HAP-1 (cell line): ENCODE measurements around the gene QDPR.

ENCODE experiments used
- DNase-seq, 2 experiments: peaks; one replicate each; pipeline ENCODE4 v3.0.0-alpha.2; 2016 to 2020; ENCODE audit warnings: low spot score in 2 of 2
- H3K27me3 ChIP-seq: fragments of 250-450 bp; sonication (Bioruptor Pico); 2 replicates; pipeline ENCODE4 v1.5.1; 2020; ENCODE audit warnings: low read depth, mild to moderate bottlenecking, moderate library complexity
- H3K36me3 ChIP-seq: fragments of 250-450 bp; sonication (Bioruptor Pico); replicated peaks from 2 replicates; pipeline ENCODE4 v1.5.1; 2020; ENCODE audit warnings: mild to moderate bottlenecking
- H3K4me1 ChIP-seq: fragments of 250-450 bp; sonication (Bioruptor Pico); 2 replicates; pipeline ENCODE4 v1.5.1; 2020; ENCODE audit warnings: mild to moderate bottlenecking
- H3K4me3 ChIP-seq: fragments of 250-450 bp; sonication (Bioruptor Pico); 2 replicates; pipeline ENCODE4 v1.5.1; 2020; ENCODE audit warnings: mild to moderate bottlenecking, moderate library complexity
- H3K9me3 ChIP-seq: fragments of 250-450 bp; sonication (Bioruptor Pico); 2 replicates; pipeline ENCODE4 v1.5.1; 2020; ENCODE audit warnings: mild to moderate bottlenecking, moderate library complexity
- in situ Hi-C: fragments of 300-500 bp; cut with MboI; formaldehyde crosslinking; loops from 3 replicates; pipeline ENCODE4 v1.14.3; 2020; ENCODE audit warnings: low sequenced_read_pairs, inconsistent platforms, mixed read lengths

QDPR gene

DNA sequence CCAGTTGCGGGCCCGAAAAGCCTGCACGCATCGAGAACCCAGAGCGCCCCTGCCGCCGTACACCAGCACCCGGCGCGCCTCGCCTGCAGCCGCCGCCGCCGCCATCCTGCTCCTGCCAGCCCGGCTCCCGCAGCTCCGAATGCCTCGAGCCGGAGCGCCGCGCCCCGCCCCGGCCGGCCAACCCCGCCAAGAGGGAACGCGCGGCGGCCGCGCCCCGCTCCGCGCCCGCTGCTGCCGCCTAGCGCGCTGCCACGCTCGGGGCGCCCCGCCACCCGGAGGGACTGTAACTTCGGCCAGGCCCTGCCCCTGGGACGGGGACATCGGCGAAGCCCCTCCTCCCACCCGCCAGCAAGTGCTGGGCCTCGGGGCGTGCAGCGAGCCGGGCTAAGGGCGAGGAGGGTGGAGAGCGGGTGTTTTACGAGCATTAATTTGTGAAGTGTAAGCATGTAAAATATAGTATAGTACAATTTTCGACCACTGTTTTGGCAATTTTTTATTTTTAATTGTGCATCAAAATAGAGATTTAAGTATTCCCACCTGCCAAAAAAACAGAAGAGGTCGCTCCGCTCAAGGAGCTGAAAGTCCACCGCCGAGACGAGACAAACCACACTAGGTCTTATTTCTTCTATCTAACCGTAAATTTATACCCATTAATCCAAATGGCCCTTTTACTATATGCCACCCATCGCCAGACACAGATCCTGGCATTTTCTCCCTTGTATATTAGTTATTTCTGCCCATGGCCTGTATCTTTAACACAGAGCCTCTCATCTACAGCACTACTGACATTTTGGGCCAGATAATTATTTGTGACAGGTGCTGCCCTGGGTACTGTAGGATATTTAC, at the start of gene QDPR:
TSS of gene QDPR (minus strand) at position 141 of the 846 bp plus-strand sequence. CDS start at position 105, 36 bp downstream.
- Histone ChIP-seq H3K4me3 (peak within 1 kb of the TSS; percentile 60), H3K27me3 (no peaks in the 10 kb centered on the region), H3K36me3 (peaks cover 20% of the 10 kb centered on the region), H3K9me3 (no peaks in the 10 kb centered on the region), H3K4me1 (peaks cover 17% of the 10 kb centered on the region)
- DNase-seq, result peak; percentile 79 to 93
- in situ Hi-C loops, result no loop called here

DNA sequence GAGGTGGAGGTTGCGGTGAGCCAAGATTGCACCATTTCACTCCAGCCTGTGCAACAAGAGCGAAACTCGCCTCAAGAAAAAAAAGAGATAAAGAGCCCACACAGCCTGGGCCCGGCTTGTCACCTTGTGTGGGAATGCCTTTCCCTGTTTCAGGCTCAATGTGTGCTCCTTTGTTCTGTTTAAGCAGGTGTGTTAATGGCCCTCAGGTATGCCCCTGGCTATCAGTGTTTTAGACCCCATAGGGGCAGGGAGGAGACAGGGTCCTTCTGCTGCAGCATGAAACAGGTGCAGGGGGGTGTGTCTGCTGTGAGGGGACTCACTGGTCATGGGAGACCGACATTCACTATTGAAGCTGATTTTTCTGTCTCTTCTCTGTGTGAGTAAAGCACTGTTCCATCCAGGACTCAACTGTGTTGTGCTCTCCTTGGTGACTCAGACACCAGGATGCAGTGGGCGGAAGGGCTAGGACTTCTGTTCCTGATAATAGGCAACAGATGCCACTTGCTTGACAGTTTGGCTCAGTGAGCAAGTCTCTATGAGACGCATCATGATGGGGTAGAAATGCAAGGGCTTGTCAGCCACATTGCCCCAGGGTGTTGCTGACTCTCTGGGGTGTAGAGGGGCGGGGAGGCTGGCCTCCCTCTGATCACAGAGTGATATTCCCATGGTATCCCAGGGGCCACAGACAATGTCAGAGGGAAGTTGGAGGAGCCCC, 49.5 kb upstream of the QDPR start:
- Histone ChIP-seq H3K4me1 (no peaks in the 10 kb centered on the region), H3K4me3 (no peak overlapping the region), H3K36me3 (no peaks in the 10 kb centered on the region), H3K27me3 (no peaks in the 10 kb centered on the region), H3K9me3 (no peaks in the 10 kb centered on the region)
- in situ Hi-C loops, result no loop called here
- DNase-seq, result no peak

- no peaks in the 10 kb centered on the region for H3K36me3 ChIP-seq
- DNase-seq, result no peak
- no peaks in the 10 kb centered on the region for H3K4me1 ChIP-seq
- in situ Hi-C loops, result no loop called here
- no peaks in the 10 kb centered on the region for H3K27me3 ChIP-seq
- no peak overlapping the region for H3K4me3 ChIP-seq
- H3K9me3 ChIP-seq, result no peaks in the 10 kb centered on the region
These were observed 48.3 kb upstream of the QDPR start for GRCh38 chr4:17560065-17560673.

DNA sequence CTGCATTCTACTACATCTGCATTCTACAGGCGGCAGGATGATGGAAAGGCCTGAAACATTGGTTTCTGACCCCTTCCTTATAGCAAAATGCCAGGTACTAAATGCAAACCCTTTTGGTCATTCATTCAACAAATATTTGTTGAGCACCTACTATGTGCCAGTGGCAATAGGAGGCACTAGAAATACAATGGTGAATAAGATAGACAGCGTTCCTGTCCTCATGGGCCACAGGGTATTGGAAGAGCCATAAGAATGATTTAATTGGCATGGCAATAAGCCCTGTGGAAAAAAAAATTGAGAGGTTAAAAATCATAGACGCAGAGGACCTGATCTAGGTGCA, 47.8 kb upstream of the QDPR start:
- DNase-seq, result no peak
- no peak overlapping the region for H3K4me3 ChIP-seq
- H3K36me3 ChIP-seq, result no peaks in the 10 kb centered on the region
- H3K27me3 ChIP-seq, result no peaks in the 10 kb centered on the region
- H3K4me1 ChIP-seq, result no peaks in the 10 kb centered on the region
- in situ Hi-C loops, result no loop called here
- no peaks in the 10 kb centered on the region for H3K9me3 ChIP-seq

GRCh38 chr4:17558941-17559708, 47.2 kb upstream of the QDPR start:
- no peaks in the 10 kb centered on the region for H3K9me3 ChIP-seq
- no peaks in the 10 kb centered on the region for H3K27me3 ChIP-seq
- no peak for DNase-seq
- H3K4me3 ChIP-seq, result no peak overlapping the region
- in situ Hi-C loops, result no loop called here
- H3K4me1 ChIP-seq, result no peaks in the 10 kb centered on the region
- H3K36me3 ChIP-seq, result no peaks in the 10 kb centered on the region

- in situ Hi-C loops, result no loop called here
These were observed 46.0 kb upstream of the QDPR start for GRCh38 chr4:17557880-17558279.

GRCh38 chr4:17556498-17556897, 44.6 kb upstream of the QDPR start:
- H3K4me1 ChIP-seq, result no peaks in the 10 kb centered on the region
- H3K4me3 ChIP-seq, result no peak overlapping the region
- H3K36me3 ChIP-seq, result no peaks in the 10 kb centered on the region
- H3K27me3 ChIP-seq, result no peaks in the 10 kb centered on the region
- no peaks in the 10 kb centered on the region for H3K9me3 ChIP-seq
- in situ Hi-C loops, result no loop called here
- no peak for DNase-seq

More at GRCh38 chr4:17557880-17558279, 46.0 kb upstream of the QDPR start:
- Histone ChIP-seq H3K4me3 (no peak overlapping the region), H3K27me3 (no peaks in the 10 kb centered on the region), H3K36me3 (no peaks in the 10 kb centered on the region), H3K4me1 (no peaks in the 10 kb centered on the region), H3K9me3 (no peaks in the 10 kb centered on the region)
- no peak for DNase-seq

DNA sequence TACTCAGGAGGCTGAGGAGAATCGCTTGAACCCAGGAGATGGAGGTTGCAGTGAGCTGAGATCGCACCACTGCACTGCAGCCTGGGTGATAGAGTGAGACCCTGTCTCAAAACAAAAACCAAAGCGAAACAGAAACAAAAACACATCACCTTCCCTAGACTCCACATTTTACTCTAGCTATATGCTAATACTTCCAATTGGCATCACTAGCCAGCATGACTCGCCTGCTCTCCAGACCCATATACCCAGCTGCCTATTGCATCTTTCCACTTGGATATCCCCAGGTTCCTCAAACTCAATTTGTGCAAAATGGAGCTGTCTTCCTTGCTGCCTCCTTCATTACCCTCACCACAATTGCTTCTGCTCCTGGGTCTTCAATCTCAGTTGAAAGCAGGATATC, 42.7 kb upstream of the QDPR start:
- H3K4me3 ChIP-seq, result no peak overlapping the region
- no peaks in the 10 kb centered on the region for H3K27me3 ChIP-seq
- in situ Hi-C loops, result no loop called here
- no peaks in the 10 kb centered on the region for H3K36me3 ChIP-seq
- no peaks in the 10 kb centered on the region for H3K4me1 ChIP-seq
- no peak for DNase-seq
- H3K9me3 ChIP-seq, result no peaks in the 10 kb centered on the region

DNA sequence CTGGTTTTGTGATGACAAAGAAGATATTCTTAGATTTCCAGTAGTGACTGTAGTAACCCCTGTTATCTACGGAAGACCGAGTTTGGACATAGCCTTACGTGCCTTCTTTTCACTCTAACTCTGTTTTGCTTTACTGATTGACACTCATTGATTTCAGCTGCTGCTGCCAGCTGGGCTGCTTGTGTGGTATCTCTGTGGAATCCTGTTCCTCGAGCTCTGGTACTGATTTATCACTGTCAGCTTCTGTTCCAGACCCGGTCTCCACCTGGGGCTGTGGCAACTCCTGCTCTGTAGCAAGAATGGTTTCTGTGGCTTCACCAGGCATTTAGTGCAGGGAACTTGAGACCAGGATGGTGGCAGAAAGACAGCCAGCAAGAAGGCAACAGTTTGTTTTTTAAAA, 40.5 kb upstream of the QDPR start:
- H3K9me3 ChIP-seq, result no peaks in the 10 kb centered on the region
- no peaks in the 10 kb centered on the region for H3K4me1 ChIP-seq
- DNase-seq, result no peak
- no peaks in the 10 kb centered on the region for H3K27me3 ChIP-seq
- H3K36me3 ChIP-seq, result no peaks in the 10 kb centered on the region
- H3K4me3 ChIP-seq, result no peak overlapping the region
- in situ Hi-C loops, result no loop called here

DNA sequence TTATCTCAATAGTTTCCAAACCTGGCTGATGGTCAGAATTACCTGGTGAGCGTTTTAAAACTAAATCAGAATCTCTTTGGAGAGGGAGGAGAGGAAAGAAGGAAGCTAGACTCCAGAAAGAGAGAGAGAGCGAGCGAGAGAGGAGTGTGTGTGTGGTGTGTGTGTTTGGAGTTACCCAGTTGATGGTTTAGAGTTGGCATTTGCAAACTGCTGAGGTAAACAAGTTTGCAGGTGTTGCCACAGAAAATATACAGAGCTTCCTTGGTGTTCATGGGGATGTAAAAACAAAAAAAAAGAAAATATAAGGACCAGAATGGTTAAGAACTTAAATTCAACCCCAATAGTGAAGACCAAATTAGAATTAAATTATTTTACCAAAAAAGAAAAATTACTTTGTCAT, 38.7 kb upstream of the QDPR start:
- Histone ChIP-seq H3K9me3 (no peaks in the 10 kb centered on the region), H3K4me3 (no peak overlapping the region), H3K36me3 (no peaks in the 10 kb centered on the region), H3K27me3 (no peaks in the 10 kb centered on the region), H3K4me1 (no peaks in the 10 kb centered on the region)
- in situ Hi-C loops, result no loop called here
- no peak for DNase-seq

DNA sequence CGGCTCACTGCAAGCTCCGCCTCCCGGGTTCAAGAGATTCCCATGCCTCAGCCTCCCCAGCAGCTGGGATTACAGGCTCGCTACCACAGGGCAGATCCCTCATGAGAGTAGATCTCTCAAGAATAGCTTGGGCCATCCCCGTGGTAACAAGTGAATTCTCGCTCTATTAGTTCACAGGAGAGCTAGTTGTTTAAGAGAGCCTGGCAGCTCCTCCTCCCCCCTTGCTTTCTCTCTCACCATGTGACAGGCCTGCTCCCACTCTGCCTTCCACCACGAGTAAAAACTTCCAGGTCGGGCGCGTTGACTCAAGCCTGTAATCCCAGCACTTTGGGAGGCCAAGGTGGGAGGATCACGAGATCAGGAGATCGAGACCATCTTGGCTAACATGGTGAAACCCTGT, 34.8 kb upstream of the QDPR start:
- Histone ChIP-seq H3K4me3 (no peak overlapping the region), H3K9me3 (no peaks in the 10 kb centered on the region), H3K27me3 (peaks cover 3% of the 10 kb centered on the region; the same call in 1 of the 2 replicates), H3K4me1 (peaks cover 5% of the 10 kb centered on the region), H3K36me3 (no peaks in the 10 kb centered on the region)
- in situ Hi-C loops, result loop anchor here (25.0 kb wide), 1 partner anchor 1041 kb away; no protein-coding TSS in a partner anchor
- DNase-seq, result no peak

DNA sequence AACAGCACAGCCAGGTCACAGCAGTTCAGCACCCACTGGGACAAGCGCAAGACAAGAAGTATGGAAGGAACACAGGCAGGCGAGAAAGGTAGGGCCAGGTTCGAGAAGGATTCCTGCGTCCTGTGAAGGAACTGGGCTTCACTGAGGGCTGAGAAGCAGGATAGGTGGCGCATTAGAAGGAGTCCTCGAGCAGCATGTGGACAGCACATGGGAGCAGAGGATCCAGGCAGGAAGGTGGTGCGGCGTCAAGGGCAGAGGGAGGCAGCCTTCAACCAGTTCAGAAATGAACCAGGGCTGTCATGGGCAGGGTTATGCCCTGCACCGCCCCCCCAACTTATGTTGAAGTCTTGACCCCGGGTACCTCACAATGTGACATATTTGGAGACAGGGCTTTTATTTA, 34.3 kb upstream of the QDPR start:
- Histone ChIP-seq H3K4me3 (no peak overlapping the region), H3K36me3 (no peaks in the 10 kb centered on the region), H3K4me1 (peaks cover 5% of the 10 kb centered on the region), H3K9me3 (no peaks in the 10 kb centered on the region), H3K27me3 (peaks cover 3% of the 10 kb centered on the region; the same call in 1 of the 2 replicates)
- in situ Hi-C loops, result loop anchor here (25.0 kb wide), 1 partner anchor 1041 kb away; no protein-coding TSS in a partner anchor
- DNase-seq, result no peak

GRCh38 chr4:17545374-17546140, 33.7 kb upstream of the QDPR start:
- no peak overlapping the region for H3K4me3 ChIP-seq
- H3K27me3 ChIP-seq, result peaks cover 3% of the 10 kb centered on the region; the same call in 1 of the 2 replicates
- H3K4me1 ChIP-seq, result peaks cover 5% of the 10 kb centered on the region
- in situ Hi-C loops, result loop anchor here (25.0 kb wide), 1 partner anchor 1042 kb away; no protein-coding TSS in a partner anchor
- H3K9me3 ChIP-seq, result no peaks in the 10 kb centered on the region
- no peak for DNase-seq
- H3K36me3 ChIP-seq, result no peaks in the 10 kb centered on the region
